ENCODE data around the gene EDEM1.
A peak's percentile ranks its signal among the peaks of the same experiment; 100 is the strongest.

Gene EDEM1

DNA sequence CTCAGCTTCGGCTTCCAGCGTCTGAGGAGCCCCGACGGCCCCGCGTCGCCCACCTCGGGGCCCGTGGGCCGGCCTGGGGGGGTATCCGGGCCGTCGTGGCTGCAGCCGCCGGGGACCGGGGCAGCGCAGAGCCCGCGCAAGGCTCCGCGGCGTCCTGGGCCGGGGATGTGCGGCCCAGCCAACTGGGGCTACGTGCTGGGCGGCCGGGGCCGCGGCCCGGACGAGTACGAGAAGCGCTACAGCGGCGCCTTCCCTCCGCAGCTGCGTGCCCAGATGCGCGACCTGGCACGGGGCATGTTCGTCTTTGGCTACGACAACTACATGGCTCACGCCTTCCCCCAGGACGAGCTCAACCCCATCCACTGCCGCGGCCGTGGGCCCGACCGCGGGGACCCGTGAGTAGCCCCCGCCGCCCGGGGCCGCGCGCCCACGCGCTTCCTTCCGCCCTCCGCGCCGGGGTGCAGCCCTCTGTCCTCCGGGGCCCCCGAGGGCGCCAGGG, 462 bp downstream of the EDEM1 start:
- Histone ChIP-seq H3K36me3 (ENCODE audit: insufficient read depth, low read length) (no peaks in the 10 kb centered on the region), H3K4me3 (ENCODE audit: low read length, poor library complexity, severe bottlenecking) (peak overlapping the region; percentile 73), H4K20me1 (ENCODE audit: insufficient read depth, low read length, poor library complexity, severe bottlenecking) (peaks cover 49% of the 10 kb centered on the region), H3K4me1 (ENCODE audit: insufficient read depth, low read length, poor library complexity, severe bottlenecking) (peaks cover 69% of the 10 kb centered on the region), H3K9me3 (ENCODE audit: insufficient read depth, low read depth, low read length) (no peaks in the 10 kb centered on the region), H3F3A (ENCODE audit: low read depth) (no peaks in the 10 kb centered on the region), H3K9me2 (replicated peaks; ENCODE audit: low read depth, low read length) (no peaks in the 10 kb centered on the region), H3K9ac (ENCODE audit: low read depth, low read length, poor library complexity, severe bottlenecking) (peak overlapping the region; percentile 88), H3K79me2 (ENCODE audit: insufficient read depth, low read length) (peaks cover 59% of the 10 kb centered on the region), H3K4me2 (ENCODE audit: low read depth, low read length, poor library complexity, severe bottlenecking) (peak overlapping the region; percentile 74), H3K27me3 (ENCODE audit: insufficient read depth, low read length, poor library complexity, severe bottlenecking) (peaks cover 6% of the 10 kb centered on the region), H2AFZ (ENCODE audit: low read length) (peak overlapping the region; percentile 77)
- TF ChIP-seq, protein P1, sequence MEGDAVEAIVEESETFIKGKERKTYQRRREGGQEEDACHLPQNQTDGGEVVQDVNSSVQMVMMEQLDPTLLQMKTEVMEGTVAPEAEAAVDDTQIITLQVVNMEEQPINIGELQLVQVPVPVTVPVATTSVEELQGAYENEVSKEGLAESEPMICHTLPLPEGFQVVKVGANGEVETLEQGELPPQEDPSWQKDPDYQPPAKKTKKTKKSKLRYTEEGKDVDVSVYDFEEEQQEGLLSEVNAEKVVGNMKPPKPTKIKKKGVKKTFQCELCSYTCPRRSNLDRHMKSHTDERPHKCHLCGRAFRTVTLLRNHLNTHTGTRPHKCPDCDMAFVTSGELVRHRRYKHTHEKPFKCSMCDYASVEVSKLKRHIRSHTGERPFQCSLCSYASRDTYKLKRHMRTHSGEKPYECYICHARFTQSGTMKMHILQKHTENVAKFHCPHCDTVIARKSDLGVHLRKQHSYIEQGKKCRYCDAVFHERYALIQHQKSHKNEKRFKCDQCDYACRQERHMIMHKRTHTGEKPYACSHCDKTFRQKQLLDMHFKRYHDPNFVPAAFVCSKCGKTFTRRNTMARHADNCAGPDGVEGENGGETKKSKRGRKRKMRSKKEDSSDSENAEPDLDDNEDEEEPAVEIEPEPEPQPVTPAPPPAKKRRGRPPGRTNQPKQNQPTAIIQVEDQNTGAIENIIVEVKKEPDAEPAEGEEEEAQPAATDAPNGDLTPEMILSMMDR (conservative IDR thresholded peaks at IDR 0.05; ENCODE audit: low read length) = no peak
- TF ChIP-seq EZH2phosphoT487 (IDR thresholded peaks at IDR 0.05; ENCODE audit: borderline replicate concordance) = no peak

DNA sequence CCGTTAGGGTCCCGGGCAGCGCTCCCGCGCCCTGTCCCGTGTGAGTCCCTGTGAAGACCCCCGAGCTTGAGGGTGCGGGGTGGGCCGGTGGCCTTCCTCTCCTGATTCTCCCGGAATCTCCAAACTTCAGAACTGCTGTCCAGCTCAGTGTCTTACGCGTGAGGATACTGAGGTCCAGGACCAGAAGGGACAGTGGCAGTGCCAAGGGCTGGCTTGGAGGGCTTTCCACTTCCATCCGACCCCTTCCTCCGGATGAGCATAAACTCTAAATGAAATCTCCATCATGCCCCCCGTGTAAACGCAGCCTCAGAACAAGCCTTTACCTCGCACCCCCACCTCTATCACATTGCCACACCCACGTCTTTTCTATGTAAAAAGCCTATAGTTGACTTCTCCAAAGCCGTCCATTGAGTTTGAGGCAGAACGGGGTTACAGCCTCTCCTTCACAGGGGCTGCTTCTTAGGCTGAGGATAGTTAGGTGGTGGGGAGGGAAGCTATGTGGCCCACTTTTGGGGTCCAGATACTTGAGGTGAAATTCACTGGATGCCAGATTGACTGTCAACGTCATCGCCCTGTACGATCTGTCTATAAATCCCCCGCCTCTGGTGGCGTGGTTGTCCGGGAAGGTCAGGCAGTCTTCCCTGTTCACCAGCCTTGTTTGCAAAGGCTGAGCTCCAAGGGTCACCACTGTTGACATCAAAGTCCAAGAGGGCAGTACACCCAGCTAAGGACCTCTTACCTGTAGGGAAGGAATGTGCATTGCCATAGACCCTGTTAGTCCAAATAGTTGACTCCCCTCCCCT, 1.1 kb downstream of the EDEM1 start:
- Histone ChIP-seq H3F3A (ENCODE audit: low read depth) (no peaks in the 10 kb centered on the region), H3K4me3 (ENCODE audit: low read length, poor library complexity, severe bottlenecking) (peak overlapping the region; percentile 73), H3K4me1 (ENCODE audit: insufficient read depth, low read length, poor library complexity, severe bottlenecking) (peaks cover 66% of the 10 kb centered on the region), H3K4me2 (ENCODE audit: low read depth, low read length, poor library complexity, severe bottlenecking) (peak overlapping the region; percentile 74), H3K36me3 (ENCODE audit: insufficient read depth, low read length) (no peaks in the 10 kb centered on the region), H4K20me1 (ENCODE audit: insufficient read depth, low read length, poor library complexity, severe bottlenecking) (peaks cover 54% of the 10 kb centered on the region), H2AFZ (ENCODE audit: low read length) (peak overlapping the region; percentile 77; the same call in 1 of the 2 replicates), H3K9me3 (ENCODE audit: insufficient read depth, low read depth, low read length) (no peaks in the 10 kb centered on the region), H3K9ac (ENCODE audit: low read depth, low read length, poor library complexity, severe bottlenecking) (peak overlapping the region; percentile 88), H3K79me2 (ENCODE audit: insufficient read depth, low read length) (peaks cover 61% of the 10 kb centered on the region), H3K9me2 (replicated peaks; ENCODE audit: low read depth, low read length) (no peaks in the 10 kb centered on the region), H3K27me3 (ENCODE audit: insufficient read depth, low read length, poor library complexity, severe bottlenecking) (peaks cover 6% of the 10 kb centered on the region)
- no peak for TF ChIP-seq EZH2phosphoT487 (IDR thresholded peaks at IDR 0.05; ENCODE audit: borderline replicate concordance)
- TF ChIP-seq, protein P1 (conservative IDR thresholded peaks at IDR 0.05; ENCODE audit: low read length) = no peak

DNA sequence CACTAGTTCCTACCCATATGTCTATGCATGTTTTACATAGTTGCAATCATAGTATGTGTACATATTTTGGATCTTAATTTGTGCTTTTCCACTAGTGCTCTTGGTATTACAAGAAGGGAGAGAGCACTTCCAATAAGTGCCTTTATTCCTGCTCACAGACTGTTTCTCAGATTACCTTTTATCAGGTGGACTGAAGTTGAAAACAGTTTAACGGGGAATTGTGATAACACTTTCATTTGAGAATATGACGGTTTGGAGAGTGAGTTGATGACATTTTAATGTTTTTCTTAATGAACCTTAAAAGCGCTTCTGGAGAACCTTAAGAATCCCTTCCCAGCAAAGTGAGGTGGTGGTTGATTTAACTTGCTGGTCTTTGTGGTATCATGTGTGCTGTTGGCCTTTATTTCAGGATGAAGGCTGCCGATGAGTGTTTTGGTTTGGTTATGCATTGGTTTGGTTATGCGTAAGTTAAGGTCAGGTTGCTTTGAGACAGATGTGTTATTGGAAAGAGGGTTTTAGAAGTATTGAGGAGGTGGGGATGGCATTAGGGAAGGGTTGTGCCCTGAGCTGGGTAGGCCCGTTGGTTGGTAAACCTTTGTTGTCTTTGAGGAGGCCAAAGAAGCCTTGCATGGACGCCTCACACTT, 2.8 kb downstream of the EDEM1 start:
- Histone ChIP-seq H3K9ac (ENCODE audit: low read depth, low read length, poor library complexity, severe bottlenecking) (peak overlapping the region; percentile 61), H3K36me3 (ENCODE audit: insufficient read depth, low read length) (no peaks in the 10 kb centered on the region; the same call in 1 of the 2 replicates), H3K4me1 (ENCODE audit: insufficient read depth, low read length, poor library complexity, severe bottlenecking) (peaks cover 71% of the 10 kb centered on the region), H3K4me2 (ENCODE audit: low read depth, low read length, poor library complexity, severe bottlenecking) (peak overlapping the region; percentile 74), H2AFZ (ENCODE audit: low read length) (no peak overlapping the region), H3F3A (ENCODE audit: low read depth) (no peaks in the 10 kb centered on the region), H3K27me3 (ENCODE audit: insufficient read depth, low read length, poor library complexity, severe bottlenecking) (peaks cover 6% of the 10 kb centered on the region), H3K4me3 (ENCODE audit: low read length, poor library complexity, severe bottlenecking) (peak overlapping the region; percentile 73), H4K20me1 (ENCODE audit: insufficient read depth, low read length, poor library complexity, severe bottlenecking) (peaks cover 69% of the 10 kb centered on the region), H3K79me2 (ENCODE audit: insufficient read depth, low read length) (peaks cover 77% of the 10 kb centered on the region), H3K9me2 (replicated peaks; ENCODE audit: low read depth, low read length) (no peaks in the 10 kb centered on the region), H3K9me3 (ENCODE audit: insufficient read depth, low read depth, low read length) (no peaks in the 10 kb centered on the region)
- no peak for TF ChIP-seq EZH2phosphoT487 (IDR thresholded peaks at IDR 0.05; ENCODE audit: borderline replicate concordance)
- TF ChIP-seq, protein P1 (conservative IDR thresholded peaks at IDR 0.05; ENCODE audit: low read length) = no peak
